Activated T-cell treated with anti-CD3 and anti-CD28 coated beads for 1 hour (primary cell): ENCODE data around the gene NFATC3.

Experiments
- DNase-seq: peaks from one replicate; pipeline ENCODE4 v3.0.0-alpha.2; 2020; ENCODE audit warnings: low read depth

Gene NFATC3

GRCh38 chr16:68190081-68190480, 104.9 kb downstream of the NFATC3 start:
- no peak for DNase-seq

GRCh38 chr16:68190736-68191510, 105.8 kb downstream of the NFATC3 start:
- DNase-seq, result no peak

GRCh38 chr16:68194251-68194650, 109.1 kb downstream of the NFATC3 start:
- no peak for DNase-seq

GRCh38 chr16:68197250-68197649, 112.1 kb downstream of the NFATC3 start:
- no peak for DNase-seq

- DNase-seq, result no peak
Measured at GRCh38 chr16:68200088-68200783, 115.1 kb downstream of the NFATC3 start.

GRCh38 chr16:68202091-68202519, 116.9 kb downstream of the NFATC3 start:
- no peak for DNase-seq

- DNase-seq, result no peak
Measured at GRCh38 chr16:68206245-68206644, 121.1 kb downstream of the NFATC3 start.

- DNase-seq, result no peak
Measured at GRCh38 chr16:68214726-68215125, 129.6 kb downstream of the NFATC3 start.

GRCh38 chr16:68215302-68215701, 130.1 kb downstream of the NFATC3 start:
- no peak for DNase-seq

- DNase-seq, result no peak
Measured at GRCh38 chr16:68216240-68216639, 131.1 kb downstream of the NFATC3 start.

GRCh38 chr16:68217506-68217905, 132.3 kb downstream of the NFATC3 start:
- no peak for DNase-seq

- DNase-seq, result no peak
Measured at GRCh38 chr16:68219725-68220351, 134.7 kb downstream of the NFATC3 start.

GRCh38 chr16:68223072-68223471, 137.9 kb downstream of the NFATC3 start:
- no peak for DNase-seq

- DNase-seq, result no peak
Measured at GRCh38 chr16:68226116-68226515, 140.9 kb downstream of the NFATC3 start.

GRCh38 chr16:68227183-68227793, 142.1 kb downstream of the NFATC3 start:
- DNase-seq, result no peak

- DNase-seq, result no peak
Measured at GRCh38 chr16:68227850-68228553, 142.8 kb downstream of the NFATC3 start.

GRCh38 chr16:68228652-68229051, 143.5 kb downstream of the NFATC3 start:
- no peak for DNase-seq

- DNase-seq, result no peak
Measured at GRCh38 chr16:68229431-68230175, 144.4 kb downstream of the NFATC3 start.

- no peak for DNase-seq
Measured at GRCh38 chr16:68230176-68230571, 145.0 kb downstream of the NFATC3 start.

- no peak for DNase-seq
Measured at GRCh38 chr16:68230956-68231355, 145.8 kb downstream of the NFATC3 start.
